HL-60 (cell line): ENCODE measurements around the gene CES4A.

Source experiments
- DNase-seq, 2 experiments: peaks; one replicate each; pipeline ENCODE4 v3.0.0-alpha.2; 2010 to 2020; ENCODE audit warnings: low read depth in 1 of 2, low spot score in 1 of 2
- H3K27ac ChIP-seq: fragments of 250-450 bp; sonication (Bioruptor Pico); replicated peaks from 2 replicates; pipeline ENCODE4 v1.5.1; 2020; ENCODE audit warnings: mild to moderate bottlenecking, moderate library complexity
- H3K27me3 ChIP-seq: fragments of 250-450 bp; sonication (Bioruptor Pico); 2 replicates; pipeline ENCODE4 v1.5.1; 2021; ENCODE audit warnings: mild to moderate bottlenecking, moderate library complexity; ENCODE audit not compliant: insufficient read depth, poor library complexity, severe bottlenecking
- H3K4me3 ChIP-seq: replicated peaks from 2 replicates; pipeline ENCODE4 v1.5.1; 2011; ENCODE audit warnings: mild to moderate bottlenecking, control low read depth, low read length; ENCODE audit not compliant: insufficient read depth
- CTCF ChIP-seq: IDR thresholded peaks from one replicate; pipeline ENCODE4 v1.5.1; 2011; ENCODE audit warnings: low read length, control low read depth, inconsistent platforms; ENCODE audit not compliant: insufficient read depth
- GABPA ChIP-seq: IDR thresholded peaks from 2 replicates; pipeline ENCODE4 v1.6.1; 2012; ENCODE audit warnings: low read depth
- POLR2AphosphoS5 ChIP-seq: IDR thresholded peaks from 2 replicates; pipeline ENCODE4 v1.6.1; 2012; ENCODE audit warnings: low read depth
- REST ChIP-seq: IDR thresholded peaks from 2 replicates; pipeline ENCODE4 v1.6.1; 2012; ENCODE audit warnings: low read depth; ENCODE audit not compliant: insufficient replicate concordance
- SPI1 ChIP-seq: IDR thresholded peaks from 2 replicates; pipeline ENCODE4 v1.6.1; 2012; ENCODE audit warnings: low read depth, mild to moderate bottlenecking, borderline replicate concordance

CES4A gene

GRCh38 chr16:66979011-66979717 lies 9.2 kb upstream of the CES4A start:
- Histone ChIP-seq H3K4me3 (no peak overlapping the region), H3K27ac (no peak overlapping the region), H3K27me3 (no peaks in the 10 kb centered on the region)
- TF ChIP-seq SPI1, result no peak
- TF ChIP-seq CTCF, result no peak
- TF ChIP-seq REST, result no peak
- no peak for TF ChIP-seq GABPA
- TF ChIP-seq POLR2AphosphoS5, result no peak
- no peak for DNase-seq

DNA sequence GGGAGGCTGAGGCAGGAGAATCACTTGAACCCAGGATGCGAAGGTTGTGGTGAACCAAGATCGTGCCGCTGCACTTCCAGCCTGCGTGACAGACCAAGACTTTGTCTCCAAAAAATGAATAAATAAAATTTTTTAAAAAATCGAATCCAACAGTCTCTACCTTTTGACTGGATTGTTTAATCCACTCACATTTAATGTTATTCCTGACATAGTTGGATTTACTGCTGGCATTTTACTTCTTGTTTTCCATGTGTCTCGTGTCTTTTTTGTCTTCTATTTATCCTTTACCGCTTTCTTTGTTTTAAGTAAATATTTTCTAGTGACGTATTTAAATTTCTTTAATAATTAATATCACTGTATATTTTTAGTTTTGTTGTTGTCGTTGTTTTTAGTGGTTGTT lies 5.4 kb upstream of the CES4A start:
- DNase-seq, result no peak
- TF ChIP-seq POLR2AphosphoS5, result no peak
- TF ChIP-seq REST, result no peak
- no peak overlapping the region for H3K27ac ChIP-seq
- H3K27me3 ChIP-seq, result no peaks in the 10 kb centered on the region
- H3K4me3 ChIP-seq, result no peak overlapping the region

- Histone ChIP-seq H3K4me3 (no peak overlapping the region), H3K27me3 (no peaks in the 10 kb centered on the region), H3K27ac (no peak overlapping the region)
- no peak for DNase-seq
- TF ChIP-seq POLR2AphosphoS5 (no peak), GABPA (no peak), REST (no peak), SPI1 (no peak), CTCF (no peak)
Measured at GRCh38 chr16:66984892-66985311, 3.5 kb upstream of the CES4A start.
